GM13976 (cell line): ENCODE results near the gene NEURL1B.

Source experiments
- DNase-seq: peaks from one replicate; pipeline ENCODE4 v3.0.0; 2012; ENCODE audit warnings: low spot score
- in situ Hi-C: fragments of 300-500 bp; cut with MboI; formaldehyde crosslinking; loops from one replicate; pipeline ENCODE4 v1.12.0; 2022; ENCODE audit warnings: low sequenced_read_pairs, mixed read lengths, inconsistent platforms; ENCODE audit not compliant: unreplicated experiment
- TF ChIP-seq, protein P1 (sequence below): IDR thresholded peaks from 2 replicates; pipeline ENCODE4 v1.5.1; 2012; ENCODE audit warnings: borderline replicate concordance, mild to moderate bottlenecking; ENCODE audit not compliant: insufficient read depth; ENCODE audit errors: extremely low read depth, missing control alignments, control extremely low read depth

The NEURL1B gene

DNA sequence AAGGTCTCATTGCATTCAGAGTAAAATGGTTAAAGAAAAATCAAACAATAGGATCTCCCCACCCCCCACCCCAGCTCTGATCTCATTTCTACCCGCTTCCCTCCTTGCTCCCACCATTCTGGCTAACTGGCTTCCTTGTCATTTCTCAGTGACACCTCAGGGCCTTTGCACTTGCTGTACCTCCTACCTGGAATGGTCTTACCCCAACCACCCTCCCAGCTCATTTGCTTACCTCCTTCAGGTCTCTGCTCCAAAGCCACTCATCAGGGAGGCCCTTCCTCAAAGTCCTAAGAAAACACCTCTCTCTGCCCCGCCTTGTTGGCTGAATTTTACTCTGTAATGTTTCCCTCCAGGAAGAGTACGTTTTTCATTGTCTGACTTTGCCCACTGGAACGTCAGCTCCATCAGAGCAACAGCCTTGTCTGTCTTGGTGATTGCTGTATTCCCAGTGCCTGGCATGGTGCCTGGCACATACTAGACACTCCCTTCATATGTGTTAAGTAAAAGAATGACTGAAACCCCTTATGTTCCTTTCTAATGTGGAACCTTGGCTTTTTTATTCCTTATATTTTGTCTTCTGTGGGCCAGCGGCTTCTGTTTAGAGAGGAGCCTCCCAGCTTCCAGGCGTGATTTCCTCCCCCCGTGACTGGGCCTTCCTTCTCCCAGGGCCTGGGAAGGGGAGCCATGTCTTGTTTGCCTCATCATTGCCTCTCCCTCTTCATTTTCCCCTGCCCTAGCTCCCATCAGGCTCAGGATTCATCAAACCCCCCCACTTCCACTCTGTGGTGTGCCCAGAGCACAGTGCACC, 26.9 kb downstream of the NEURL1B start:
- TF ChIP-seq, protein P1, sequence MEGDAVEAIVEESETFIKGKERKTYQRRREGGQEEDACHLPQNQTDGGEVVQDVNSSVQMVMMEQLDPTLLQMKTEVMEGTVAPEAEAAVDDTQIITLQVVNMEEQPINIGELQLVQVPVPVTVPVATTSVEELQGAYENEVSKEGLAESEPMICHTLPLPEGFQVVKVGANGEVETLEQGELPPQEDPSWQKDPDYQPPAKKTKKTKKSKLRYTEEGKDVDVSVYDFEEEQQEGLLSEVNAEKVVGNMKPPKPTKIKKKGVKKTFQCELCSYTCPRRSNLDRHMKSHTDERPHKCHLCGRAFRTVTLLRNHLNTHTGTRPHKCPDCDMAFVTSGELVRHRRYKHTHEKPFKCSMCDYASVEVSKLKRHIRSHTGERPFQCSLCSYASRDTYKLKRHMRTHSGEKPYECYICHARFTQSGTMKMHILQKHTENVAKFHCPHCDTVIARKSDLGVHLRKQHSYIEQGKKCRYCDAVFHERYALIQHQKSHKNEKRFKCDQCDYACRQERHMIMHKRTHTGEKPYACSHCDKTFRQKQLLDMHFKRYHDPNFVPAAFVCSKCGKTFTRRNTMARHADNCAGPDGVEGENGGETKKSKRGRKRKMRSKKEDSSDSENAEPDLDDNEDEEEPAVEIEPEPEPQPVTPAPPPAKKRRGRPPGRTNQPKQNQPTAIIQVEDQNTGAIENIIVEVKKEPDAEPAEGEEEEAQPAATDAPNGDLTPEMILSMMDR, result no peak
- in situ Hi-C loops, result no loop called here
- DNase-seq, result no peak

DNA sequence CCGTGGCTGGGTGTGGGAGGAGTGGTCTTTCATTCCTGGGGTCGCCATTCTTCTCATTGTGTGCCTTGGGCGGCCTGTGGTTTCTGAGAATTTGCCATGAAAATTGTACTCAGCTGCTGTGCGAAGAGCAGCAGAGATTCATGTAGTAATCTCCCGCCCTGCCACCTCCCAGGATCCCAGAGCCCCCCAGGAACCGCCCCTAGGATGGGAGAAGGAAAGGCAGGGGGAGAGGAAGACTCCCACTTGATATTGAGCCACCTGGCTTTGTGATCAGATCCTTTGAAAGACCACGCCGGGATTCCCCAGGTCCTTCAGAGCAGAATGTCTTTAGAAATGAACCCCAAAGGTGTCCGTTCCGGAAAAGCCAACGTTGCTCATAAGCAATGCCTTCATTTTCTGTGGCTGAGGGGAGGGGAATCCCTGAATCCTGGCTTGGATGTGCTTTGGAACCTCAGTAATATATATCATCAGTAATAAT, 27.6 kb downstream of the NEURL1B start:
- DNase-seq, result no peak
- in situ Hi-C loops, result no loop called here
- TF ChIP-seq, protein P1, result no peak

DNA sequence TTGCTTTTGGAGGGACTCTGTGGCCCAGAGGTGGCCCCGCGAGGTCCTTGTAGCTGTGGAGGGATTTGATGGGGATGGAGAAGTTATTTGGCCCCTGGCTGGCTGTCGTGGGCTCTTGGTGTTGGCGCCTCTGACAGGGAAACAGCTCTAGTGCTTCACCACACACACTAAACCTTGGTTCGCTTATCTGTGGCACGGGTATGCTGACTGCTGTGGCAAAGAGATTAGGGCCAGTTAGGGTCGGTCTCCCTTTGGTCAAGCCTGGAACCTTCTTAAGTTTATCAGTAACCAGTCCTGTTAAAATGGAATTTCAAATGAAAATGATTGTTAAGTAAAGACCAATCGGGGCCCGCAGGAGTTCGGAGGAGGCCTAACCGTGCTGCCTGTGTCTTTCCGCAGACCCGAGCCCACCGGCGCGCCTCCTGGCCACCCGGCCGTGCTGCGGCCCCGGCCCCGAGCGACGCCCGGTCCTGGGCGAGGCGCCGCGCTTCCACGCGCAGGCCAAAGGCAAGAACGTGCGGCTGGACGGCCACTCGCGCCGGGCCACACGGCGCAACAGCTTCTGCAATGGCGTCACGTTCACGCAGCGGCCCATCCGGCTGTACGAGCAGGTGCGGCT, 28.4 kb downstream of the NEURL1B start:
- TF ChIP-seq, protein P1, result no peak
- no peak for DNase-seq
- in situ Hi-C loops, result no loop called here

DNA sequence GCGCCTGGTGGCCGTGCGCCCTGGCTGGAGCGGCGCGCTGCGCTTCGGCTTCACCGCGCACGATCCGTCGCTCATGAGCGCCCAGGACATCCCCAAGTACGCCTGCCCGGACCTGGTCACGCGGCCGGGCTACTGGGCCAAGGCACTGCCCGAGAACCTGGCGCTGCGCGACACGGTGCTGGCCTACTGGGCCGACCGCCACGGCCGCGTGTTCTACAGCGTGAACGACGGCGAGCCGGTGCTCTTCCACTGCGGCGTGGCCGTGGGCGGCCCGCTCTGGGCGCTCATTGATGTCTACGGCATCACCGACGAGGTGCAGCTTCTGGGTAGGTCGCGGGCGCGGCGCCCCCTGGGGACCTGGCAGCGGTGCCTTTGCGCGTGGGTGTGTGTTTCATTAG, 28.9 kb downstream of the NEURL1B start:
- DNase-seq, result no peak
- in situ Hi-C loops, result no loop called here
- TF ChIP-seq, protein P1, result no peak

DNA sequence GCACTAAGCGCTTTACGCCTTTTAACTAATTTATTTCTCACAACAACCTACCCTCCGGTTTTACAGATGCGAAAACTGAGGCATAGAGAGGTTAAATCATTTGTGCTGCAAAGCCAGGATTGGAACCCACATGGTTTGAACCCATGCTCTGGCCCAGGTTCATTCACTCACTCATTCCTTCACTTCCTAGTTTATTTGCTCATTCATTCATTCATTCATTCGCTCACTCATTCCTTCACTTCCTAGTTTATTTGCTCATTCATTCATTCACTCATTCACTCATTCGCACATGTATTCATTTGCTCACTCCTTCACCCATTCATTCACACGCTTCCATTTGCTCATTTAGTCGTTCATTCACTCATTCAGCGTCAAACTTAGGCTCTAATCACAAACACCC, 29.4 kb downstream of the NEURL1B start:
- TF ChIP-seq, protein P1, result no peak
- DNase-seq, result no peak
- in situ Hi-C loops, result no loop called here

DNA sequence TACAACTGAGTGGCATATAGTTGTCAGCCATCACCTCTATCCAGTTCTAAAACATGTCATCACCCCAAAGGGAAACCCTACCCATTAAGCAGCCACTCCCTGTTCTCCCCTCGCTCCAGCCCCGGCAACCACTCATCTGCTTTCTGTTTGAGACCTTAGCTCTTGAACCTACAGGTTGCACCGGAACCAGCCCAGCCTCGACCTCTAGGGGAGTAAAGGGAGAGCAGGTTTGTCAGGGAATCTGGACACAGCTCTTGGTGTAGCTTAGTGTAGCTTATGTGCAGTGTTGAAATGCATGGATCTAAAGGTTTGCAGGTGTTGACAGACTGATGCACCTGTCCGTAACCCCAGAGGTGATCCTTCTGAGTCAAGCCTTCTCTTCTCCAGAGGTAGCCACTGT, 30.0 kb downstream of the NEURL1B start:
- no peak for DNase-seq
- in situ Hi-C loops, result no loop called here
- TF ChIP-seq, protein P1, result no peak
